ENCODE data around the gene PDE2A.

Gene PDE2A

GRCh38 chr11:72613977-72614376, 60.2 kb downstream of the PDE2A start:
- DNase-seq (ENCODE audit: low read depth), result no peak

DNA sequence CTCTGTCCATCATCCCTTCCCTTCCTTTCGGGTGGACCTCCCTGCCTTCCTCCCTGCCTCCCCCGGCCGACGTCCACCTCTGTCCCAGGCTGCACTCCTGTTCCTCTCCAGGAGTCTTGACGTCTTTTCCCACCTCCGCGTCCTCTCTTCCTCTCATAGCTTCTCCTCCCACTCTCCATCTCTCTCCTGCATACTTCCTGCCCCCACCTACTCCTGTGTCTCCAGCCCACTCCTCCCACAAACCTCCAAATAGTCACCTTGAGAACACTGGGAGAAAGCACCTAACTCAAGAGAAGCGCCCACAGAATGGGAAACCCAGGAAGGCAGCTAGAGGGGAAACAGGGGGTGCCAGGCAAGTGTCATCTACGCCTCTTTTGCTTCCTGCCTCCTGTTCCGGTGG, 60.8 kb downstream of the PDE2A start:
- no peak for DNase-seq (ENCODE audit: low read depth)

DNA sequence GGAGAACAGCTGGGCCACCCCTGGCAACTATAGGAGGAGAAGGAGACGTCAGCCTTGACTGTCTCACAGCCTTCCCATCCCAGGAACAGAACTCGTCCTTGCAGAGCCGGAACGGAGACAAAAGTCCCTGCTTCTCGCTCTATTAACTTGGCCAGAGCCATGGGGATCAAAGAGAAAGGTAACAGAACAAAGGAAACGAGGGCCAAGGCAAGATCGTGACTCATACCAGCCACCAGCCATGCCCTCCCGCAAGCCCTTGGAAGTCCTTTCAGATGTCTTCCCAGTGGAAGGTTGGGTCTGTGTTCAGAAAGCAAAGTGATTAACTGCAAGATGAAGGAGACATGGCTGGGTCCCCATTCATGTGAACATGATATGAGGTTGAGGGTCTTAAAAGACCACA, 64.7 kb downstream of the PDE2A start:
- no peak for DNase-seq (ENCODE audit: low read depth)

- DNase-seq (ENCODE audit: low read depth), result peak; percentile 48
Measured at GRCh38 chr11:72609045-72609444, 65.2 kb downstream of the PDE2A start.

- DNase-seq (ENCODE audit: low read depth), result no peak
Measured at GRCh38 chr11:72607496-72607895, 66.7 kb downstream of the PDE2A start.

DNA sequence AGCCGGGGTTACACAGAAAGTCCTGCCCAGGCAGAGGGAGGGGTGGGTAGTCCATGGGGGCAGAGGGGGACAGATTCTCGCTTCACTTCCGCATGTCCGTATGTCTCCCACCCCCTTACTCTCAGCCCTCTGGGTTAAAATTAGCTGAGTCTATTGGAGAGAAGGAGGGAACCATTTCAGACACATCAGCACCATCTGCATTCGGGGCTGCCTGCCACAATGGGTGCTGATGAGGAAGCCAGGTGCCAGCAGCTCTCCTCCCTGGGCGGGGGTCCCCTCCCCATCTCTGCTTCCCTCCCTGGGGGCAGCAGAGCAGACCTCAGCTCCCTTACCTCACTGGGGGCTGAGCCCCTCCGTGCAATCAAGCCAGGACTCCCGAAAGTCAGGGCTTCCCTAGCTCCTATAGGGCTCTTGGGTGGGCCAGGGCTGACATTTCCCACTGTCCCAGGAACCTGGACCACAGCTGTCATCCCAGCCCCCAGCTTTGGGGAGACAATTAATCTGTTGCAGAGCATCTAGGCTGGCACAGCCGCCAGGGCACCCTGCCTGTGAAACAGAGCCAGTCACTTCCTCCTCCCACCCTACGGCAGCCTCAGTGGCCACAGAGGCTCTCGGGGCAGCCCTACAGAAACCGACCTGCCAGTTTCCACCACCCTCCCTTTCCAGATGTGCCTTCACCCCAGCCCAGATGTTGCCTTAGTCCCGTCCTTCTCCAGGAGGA, 67.3 kb downstream of the PDE2A start:
- no peak for DNase-seq (ENCODE audit: low read depth)

DNA sequence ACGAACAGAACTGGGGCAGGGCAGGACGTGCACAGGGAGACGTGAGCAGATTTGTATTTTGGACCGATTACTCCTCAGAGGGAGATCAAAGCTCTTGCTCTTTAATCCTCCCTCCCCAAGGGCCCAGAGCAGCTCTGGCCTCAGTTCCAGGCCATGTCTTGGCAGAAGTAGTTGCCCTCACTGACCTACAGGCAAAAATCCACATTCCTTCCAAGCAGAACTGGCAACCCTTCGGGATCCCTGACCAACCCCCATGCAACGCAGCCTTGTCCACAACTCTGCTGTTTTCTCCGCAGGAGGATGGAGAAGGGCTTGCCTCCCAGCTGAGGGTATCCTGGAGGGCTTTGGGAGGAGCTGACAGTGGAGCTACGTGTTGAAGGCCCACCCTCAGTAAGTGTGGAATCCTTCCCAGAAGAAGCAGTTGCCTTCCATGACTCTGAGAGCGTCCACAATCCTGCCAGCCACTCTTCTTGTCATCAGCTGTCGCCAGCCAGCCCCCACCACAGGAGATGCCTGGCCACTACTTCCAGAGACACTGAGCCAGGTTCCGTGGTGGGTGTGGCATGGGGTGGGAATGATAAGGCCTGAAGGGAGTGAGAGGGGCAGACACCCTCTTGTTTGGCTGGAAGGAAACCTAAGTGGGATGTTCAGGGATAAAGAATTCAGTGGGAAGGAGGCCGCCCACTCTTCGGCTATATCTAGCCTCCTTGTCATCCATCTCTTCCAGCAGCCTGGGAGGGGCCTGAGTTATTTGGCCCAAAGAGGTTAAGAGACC, 68.1 kb downstream of the PDE2A start:
- DNase-seq (ENCODE audit: low read depth), result no peak

GRCh38 chr11:72604256-72604655, 70.0 kb downstream of the PDE2A start:
- no peak for DNase-seq (ENCODE audit: low read depth)

GRCh38 chr11:72602250-72602904, 71.8 kb downstream of the PDE2A start:
- no peak for DNase-seq (ENCODE audit: low read depth)

DNA sequence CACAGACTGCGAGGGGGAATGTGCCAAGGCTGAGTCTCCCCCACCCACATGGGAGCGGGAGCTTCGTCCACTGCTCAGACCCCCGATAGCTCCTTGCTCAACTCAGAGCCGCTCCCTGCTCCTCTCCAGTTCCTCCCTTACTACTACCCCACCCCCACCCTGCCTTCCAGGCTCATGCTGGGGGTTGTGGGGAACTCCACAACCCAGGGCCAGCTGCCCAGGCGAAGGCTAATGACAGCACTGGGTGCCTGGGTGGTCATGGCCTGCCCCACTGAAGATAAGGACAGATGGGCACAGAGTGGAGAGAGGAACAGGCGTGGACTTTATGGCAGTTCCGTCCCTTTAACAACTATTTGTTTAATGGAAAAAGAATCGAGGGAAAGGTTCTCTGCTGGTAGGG, 73.7 kb downstream of the PDE2A start:
- no peak for DNase-seq (ENCODE audit: low read depth)

DNA sequence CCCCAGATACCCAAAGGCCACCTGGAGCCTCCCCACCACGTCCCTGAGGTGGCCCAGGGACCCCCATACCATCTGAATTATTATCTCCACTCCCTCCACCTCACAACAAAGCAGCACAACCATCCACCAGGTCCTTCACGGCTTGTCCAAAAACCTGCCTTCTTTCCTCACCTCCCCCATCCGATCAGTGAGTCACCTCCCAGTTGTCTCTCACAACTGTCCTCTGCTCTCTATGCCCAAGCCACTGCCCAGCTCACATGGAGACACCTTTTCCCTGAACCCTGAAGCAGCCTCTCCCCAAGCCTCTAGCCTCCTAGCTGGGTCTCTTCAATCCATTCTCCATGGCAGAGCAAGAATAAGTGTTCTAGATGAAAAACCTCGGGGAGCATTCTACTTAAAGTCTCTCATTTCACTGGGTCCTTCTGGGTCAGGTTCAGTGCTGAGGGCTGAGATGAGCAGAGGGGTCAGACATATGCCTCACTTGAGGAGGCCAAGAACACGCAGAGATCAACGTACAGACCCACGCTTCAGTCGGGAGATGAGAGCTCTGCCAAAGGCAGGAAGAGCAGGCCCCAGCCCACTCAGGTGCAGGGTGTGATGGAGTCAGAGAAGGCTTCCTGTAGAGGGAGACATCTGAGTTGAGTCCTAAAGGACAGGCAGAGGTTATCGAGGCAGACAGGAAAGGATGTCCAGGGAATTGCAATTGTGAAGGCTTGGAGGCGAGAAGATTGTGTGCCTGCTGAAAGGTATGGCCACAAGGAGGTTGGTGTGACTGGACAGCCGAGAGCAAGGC, 74.7 kb downstream of the PDE2A start:
- DNase-seq (ENCODE audit: low read depth), result peak; percentile 27

- DNase-seq (ENCODE audit: low read depth), result peak; percentile 69
Measured at GRCh38 chr11:72598906-72599305, 75.3 kb downstream of the PDE2A start.

DNA sequence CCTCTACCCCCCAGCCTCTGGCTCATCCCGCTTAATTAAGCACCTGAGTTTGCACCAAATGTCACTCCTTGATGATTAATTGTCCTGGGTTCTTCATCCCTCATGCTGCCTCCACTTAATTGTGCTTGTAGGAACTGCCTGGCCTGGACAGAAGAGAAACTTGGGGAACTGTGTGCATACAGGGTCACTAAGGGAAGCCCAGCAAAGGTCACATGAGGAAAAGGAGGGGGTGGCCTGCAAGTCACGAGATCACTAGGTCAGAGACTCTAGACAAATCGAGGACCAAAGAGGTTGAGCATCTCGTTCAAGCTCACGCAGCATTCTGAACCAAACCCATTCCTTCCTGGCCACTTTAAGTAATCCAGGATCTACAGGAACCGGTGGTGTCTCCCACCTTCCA, 75.8 kb downstream of the PDE2A start:
- no peak for DNase-seq (ENCODE audit: low read depth)

GRCh38 chr11:72597721-72598120, 76.5 kb downstream of the PDE2A start:
- no peak for DNase-seq (ENCODE audit: low read depth)

- DNase-seq (ENCODE audit: low read depth), result no peak
Measured at GRCh38 chr11:72595292-72595684, 78.9 kb downstream of the PDE2A start.

DNA sequence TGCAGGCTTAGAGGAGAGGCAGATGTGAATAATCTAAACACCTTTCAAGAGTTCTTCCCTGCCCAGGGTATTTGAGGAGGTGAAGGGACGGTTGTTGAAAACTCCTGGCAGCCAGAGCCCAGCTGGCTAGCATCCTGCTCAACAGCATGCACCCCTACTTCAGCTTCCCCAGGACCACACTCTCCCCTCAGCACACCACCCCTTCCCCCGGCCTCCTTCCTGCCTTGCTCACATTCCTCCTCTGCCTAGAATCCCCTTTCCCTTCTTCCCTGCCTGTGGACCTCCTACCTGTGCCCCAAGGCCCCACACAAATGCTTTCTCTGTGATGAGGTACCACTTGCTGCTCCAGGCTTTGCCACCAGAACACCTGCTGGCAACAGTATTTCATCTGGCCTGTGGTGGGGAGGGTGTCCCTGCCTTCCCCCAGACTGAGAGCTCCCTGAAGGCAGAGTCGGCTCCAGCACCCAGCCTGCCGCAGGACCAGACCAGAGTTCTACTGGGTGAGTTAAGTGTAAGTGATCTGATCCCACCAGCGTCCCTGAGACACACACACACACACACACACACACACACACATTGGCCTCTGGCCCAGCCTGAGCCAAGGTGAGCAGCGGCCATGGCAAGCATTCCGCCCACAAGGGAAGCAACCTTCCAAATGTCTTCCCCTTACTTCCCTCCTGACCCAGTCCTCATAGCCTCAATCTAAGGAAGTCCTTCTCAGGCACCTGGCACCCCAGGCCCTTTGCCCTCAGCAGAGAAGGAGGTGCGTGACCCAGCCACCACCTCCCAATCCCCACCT, 79.5 kb downstream of the PDE2A start:
- DNase-seq (ENCODE audit: low read depth), result no peak

DNA sequence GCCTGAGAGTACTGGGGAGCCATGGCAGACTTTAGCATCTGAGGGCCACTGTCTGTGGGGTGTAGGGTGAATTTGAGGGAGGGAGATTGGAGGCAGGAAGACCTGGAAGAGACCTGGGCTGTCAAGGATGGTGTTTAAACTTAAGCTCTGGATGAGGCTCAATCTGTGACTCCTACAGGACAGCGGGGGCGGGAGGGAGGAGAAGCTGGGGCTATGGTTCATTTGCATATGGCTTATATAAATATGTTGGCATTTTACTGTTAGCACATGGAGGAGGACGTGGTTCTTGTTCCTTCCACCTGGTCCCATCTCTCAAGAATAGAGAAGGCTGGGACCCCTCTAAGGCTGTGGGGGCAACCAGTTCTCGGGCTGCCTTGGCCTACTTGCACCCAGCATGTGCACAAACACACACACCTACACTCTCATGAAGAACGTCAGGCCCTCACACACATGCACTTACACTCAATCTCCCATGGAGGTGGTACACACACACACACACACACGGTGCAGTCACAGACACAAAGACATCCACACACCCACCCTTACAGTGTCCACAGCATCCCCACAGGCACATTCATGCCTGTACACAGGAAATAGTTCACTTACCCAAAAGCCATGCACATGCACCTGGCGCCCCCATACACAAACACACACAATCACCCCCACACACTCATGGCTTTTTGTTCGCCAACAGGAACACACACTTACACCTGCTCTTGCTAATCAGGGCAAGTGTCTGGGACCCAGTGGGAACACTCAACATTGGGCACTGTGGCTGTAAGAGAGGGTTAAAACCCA, 81.3 kb downstream of the PDE2A start:
- no peak for DNase-seq (ENCODE audit: low read depth)

GRCh38 chr11:72591785-72592502, 82.3 kb downstream of the PDE2A start:
- no peak for DNase-seq (ENCODE audit: low read depth)

GRCh38 chr11:72591023-72591422, 83.2 kb downstream of the PDE2A start:
- no peak for DNase-seq (ENCODE audit: low read depth)
